Measurements from ENCODE around the gene ZFP57.
A peak's percentile ranks its signal among the peaks of the same experiment; 100 is the strongest.

ZFP57 gene

DNA sequence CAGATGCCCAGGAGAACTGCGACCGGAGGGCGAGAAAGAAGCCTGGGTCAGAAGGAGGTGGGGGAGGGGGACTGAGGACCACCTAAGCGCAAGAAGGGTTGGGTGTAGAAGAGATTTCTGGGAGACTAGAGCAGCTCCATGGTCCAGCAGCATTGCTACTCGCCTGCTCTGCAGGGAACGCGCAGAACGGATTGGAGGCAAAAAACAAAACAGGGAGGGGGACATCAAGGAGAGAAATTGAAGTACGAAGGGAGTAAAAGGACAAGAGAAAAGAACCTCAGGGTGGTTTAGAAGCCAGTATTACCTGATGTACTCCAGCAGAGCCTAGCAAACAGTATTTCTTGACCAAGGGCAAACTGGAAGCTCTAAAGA is 47.4 kb downstream of the ZFP57 start:
- no peaks in the 10 kb centered on the region for H3K27me3 ChIP-seq (replicated peaks; ENCODE audit: control insufficient read depth, insufficient read depth, low read length, poor library complexity, severe bottlenecking)
- H3K4me3 ChIP-seq (ENCODE audit: insufficient read depth, low read depth, low read length, poor library complexity, severe bottlenecking): peak overlapping the region; percentile 91
- no peak for DNase-seq
- no peaks in the 10 kb centered on the region for H3K9me3 ChIP-seq (ENCODE audit: control insufficient read depth, low read length)
- H3K27ac ChIP-seq (ENCODE audit: insufficient read depth, low read length, poor library complexity, severe bottlenecking): peak overlapping the region; percentile 75
- no peaks in the 10 kb centered on the region for H3K36me3 ChIP-seq (ENCODE audit: control insufficient read depth, insufficient read depth, low read length)
- peaks cover 28% of the 10 kb centered on the region for H3K4me1 ChIP-seq (ENCODE audit: control insufficient read depth, insufficient read depth, low read length, poor library complexity, severe bottlenecking)

DNA sequence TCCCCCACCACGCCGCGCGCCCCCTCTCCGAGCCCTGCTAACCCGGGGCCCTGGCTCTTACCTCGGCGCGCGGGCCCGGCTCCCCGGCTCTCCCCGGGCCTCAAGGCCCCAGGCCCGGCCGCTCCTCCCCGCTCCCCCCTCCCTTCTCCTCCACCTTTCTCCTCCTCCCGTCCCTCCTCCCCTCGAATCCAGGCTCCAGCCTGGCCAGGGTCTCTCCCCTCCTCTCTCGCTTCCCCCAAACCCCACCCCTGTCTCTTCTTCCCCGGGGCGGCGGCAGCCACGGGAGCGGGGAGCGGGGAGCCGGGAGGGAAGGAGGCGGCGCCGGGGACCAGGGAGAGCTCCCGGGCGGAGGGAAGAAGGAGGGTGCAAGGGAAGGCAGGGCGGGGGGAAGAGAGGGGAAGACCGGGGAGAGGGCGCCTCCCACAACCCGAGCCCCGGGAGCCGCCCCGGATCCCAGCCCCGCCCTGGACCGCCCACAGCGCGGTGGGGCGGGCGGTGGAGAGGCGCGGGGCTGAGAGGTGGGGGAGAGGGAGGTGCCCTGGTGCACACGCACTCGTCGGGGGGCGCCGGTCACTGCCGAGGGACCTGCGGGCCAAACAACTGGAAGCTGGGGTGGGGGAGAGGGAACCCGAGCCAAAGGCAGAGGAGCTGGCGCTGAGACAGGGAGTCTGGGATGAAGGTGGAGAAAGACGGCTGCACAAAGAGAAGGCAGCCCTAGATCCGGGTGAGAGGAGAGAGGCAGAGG is 48.0 kb downstream of the ZFP57 start, which contains the start of gene GABBR1:
GABBR1 (minus strand) TSS at position 395 of the 745 bp plus-strand sequence. CDS start 798 bp downstream, outside the sequence.
- DNase-seq: peak; percentile 54 to 72 (median 67)
- no peaks in the 10 kb centered on the region for H3K9me3 ChIP-seq (ENCODE audit: control insufficient read depth, low read length)
- H3K27me3 ChIP-seq (replicated peaks; ENCODE audit: control insufficient read depth, insufficient read depth, low read length, poor library complexity, severe bottlenecking): no peaks in the 10 kb centered on the region
- H3K27ac ChIP-seq (ENCODE audit: insufficient read depth, low read length, poor library complexity, severe bottlenecking): peak within 1 kb of the TSS; percentile 75
- H3K4me1 ChIP-seq (ENCODE audit: control insufficient read depth, insufficient read depth, low read length, poor library complexity, severe bottlenecking): peaks cover 28% of the 10 kb centered on the region
- peak within 1 kb of the TSS; percentile 91 for H3K4me3 ChIP-seq (ENCODE audit: insufficient read depth, low read depth, low read length, poor library complexity, severe bottlenecking)
- H3K36me3 ChIP-seq (ENCODE audit: control insufficient read depth, insufficient read depth, low read length): no peaks in the 10 kb centered on the region

DNA sequence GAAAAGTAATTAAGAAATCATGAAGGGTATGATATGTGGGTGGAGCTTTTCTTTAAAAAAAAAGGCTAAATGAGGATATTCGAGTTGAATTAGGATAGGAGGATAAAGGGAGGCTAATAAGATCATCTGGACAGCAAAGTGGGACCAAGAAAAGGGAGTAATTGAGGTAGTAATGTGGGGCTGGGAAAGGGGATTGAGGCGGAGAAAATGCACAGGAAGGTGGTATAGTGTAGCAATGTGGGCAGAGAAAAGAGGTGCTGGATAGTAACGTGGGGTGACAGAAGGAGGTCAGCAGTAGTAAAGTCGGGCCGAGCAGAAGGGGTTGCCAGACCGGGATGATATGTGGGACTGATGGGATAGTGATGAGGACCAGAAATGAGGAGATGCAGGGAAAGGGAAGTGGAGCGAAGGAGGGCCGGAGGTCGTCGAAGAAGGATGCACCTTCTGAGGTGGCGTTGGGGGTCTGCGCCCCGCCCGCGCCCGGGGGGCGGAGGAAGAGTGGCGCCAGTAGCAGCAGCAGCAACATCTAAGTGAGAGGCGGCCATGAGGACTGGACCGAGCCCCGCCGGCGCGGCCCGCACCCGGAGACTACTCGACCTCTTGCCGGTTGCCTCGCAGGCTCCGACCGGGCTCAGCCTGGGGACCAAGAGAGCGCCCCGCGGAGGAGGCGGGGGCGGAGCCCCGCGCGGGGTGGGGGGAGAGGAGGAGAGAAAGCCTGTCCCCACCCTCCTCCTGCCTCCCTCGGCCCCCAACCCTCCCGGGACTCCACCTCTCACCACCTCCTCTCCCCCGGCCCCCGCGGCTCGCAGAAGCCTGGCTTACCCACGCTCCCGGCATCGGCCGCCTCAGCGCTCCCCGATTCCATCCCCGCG is 48.9 kb downstream of the ZFP57 start:
- peaks cover 34% of the 10 kb centered on the region for H3K4me1 ChIP-seq (ENCODE audit: control insufficient read depth, insufficient read depth, low read length, poor library complexity, severe bottlenecking)
- H3K9me3 ChIP-seq (ENCODE audit: control insufficient read depth, low read length): no peaks in the 10 kb centered on the region
- peak overlapping the region; percentile 75 for H3K27ac ChIP-seq (ENCODE audit: insufficient read depth, low read length, poor library complexity, severe bottlenecking)
- DNase-seq: peak; percentile 48 to 62 (median 58)
- H3K4me3 ChIP-seq (ENCODE audit: insufficient read depth, low read depth, low read length, poor library complexity, severe bottlenecking): peak overlapping the region; percentile 91
- no peaks in the 10 kb centered on the region for H3K36me3 ChIP-seq (ENCODE audit: control insufficient read depth, insufficient read depth, low read length)
- H3K27me3 ChIP-seq (replicated peaks; ENCODE audit: control insufficient read depth, insufficient read depth, low read length, poor library complexity, severe bottlenecking): no peaks in the 10 kb centered on the region

DNA sequence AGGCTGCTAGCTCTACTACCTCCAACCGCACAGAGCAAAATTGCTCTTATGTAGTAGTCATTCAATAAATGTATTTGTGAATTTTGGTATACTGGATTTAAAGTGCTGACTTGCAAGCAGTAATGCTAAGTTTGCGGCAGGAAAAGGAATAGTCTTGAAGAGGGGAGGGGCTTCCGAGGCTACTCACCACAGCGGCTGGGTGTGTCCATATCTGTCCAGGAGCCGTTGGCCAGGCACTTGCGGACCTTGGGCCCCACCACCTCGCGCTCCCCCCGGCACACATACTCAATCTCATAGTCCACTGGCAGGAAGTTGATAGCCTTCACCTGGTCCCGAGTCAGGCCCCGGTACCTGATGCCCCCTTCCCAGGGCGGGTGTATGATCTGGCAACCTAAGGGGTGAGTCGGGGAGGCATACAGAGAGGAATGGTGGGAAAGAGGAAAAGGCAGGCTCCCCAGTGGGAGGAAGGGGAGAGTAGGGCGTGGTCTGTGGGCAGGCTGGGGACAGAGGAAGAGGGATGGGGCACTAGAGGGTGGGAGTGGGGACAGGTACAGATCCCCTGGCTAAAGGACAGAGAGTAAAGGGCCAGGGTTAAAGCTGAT is 49.6 kb downstream of the ZFP57 start:
- H3K4me1 ChIP-seq (ENCODE audit: control insufficient read depth, insufficient read depth, low read length, poor library complexity, severe bottlenecking): peaks cover 34% of the 10 kb centered on the region
- no peaks in the 10 kb centered on the region for H3K27me3 ChIP-seq (replicated peaks; ENCODE audit: control insufficient read depth, insufficient read depth, low read length, poor library complexity, severe bottlenecking)

DNA sequence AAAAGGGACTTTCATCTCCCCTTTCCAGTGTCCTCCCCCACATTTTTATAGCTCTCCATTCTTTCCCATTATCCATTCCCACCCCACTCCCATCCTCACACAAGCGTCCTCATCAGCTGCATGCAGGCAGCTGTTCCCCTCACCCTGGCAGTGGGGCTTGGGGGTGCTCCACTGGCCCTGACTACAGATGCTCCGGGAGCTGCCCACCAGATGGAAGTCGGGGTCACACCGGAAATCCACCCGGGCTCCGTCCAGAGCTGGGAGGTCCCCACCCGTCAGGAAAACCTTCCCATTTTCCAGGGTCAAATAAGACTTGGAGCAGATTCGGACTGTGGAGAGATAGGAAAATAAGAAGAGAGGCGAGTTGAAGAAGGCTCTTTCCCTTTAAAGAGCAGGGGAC is 50.6 kb downstream of the ZFP57 start:
- no peak overlapping the region for H3K4me3 ChIP-seq (ENCODE audit: insufficient read depth, low read depth, low read length, poor library complexity, severe bottlenecking)
- no peaks in the 10 kb centered on the region for H3K9me3 ChIP-seq (ENCODE audit: control insufficient read depth, low read length)
- no peak overlapping the region for H3K27ac ChIP-seq (ENCODE audit: insufficient read depth, low read length, poor library complexity, severe bottlenecking)
- DNase-seq: no peak
- H3K27me3 ChIP-seq (replicated peaks; ENCODE audit: control insufficient read depth, insufficient read depth, low read length, poor library complexity, severe bottlenecking): no peaks in the 10 kb centered on the region
- H3K36me3 ChIP-seq (ENCODE audit: control insufficient read depth, insufficient read depth, low read length): no peaks in the 10 kb centered on the region
- peaks cover 34% of the 10 kb centered on the region for H3K4me1 ChIP-seq (ENCODE audit: control insufficient read depth, insufficient read depth, low read length, poor library complexity, severe bottlenecking)

More for the DNA sequence above, 49.6 kb downstream of the ZFP57 start:
- H3K36me3 ChIP-seq (ENCODE audit: control insufficient read depth, insufficient read depth, low read length): no peaks in the 10 kb centered on the region
- H3K27ac ChIP-seq (ENCODE audit: insufficient read depth, low read length, poor library complexity, severe bottlenecking): no peak overlapping the region
- no peak for DNase-seq
- H3K4me3 ChIP-seq (ENCODE audit: insufficient read depth, low read depth, low read length, poor library complexity, severe bottlenecking): no peak overlapping the region
- H3K9me3 ChIP-seq (ENCODE audit: control insufficient read depth, low read length): no peaks in the 10 kb centered on the region

DNA sequence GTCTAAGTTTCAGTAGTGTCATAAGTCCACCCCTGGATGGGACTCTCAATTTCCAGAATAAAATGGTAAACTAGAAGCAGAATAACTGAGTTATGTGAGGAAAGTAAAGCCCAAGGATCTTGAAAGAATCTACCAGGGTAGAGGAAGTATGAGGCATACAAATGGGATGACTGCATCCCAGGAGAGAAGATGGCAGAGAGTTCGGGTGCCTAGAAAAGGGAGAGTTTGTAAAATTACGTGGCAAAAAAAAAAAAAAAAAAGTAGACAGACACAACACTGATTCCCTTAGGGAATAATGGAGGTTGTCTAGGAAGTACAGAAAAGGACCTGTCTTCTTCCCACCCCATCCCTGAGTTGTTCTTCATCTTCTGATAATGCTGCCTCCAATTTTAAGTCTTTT is 51.4 kb downstream of the ZFP57 start:
- H3K4me1 ChIP-seq (ENCODE audit: control insufficient read depth, insufficient read depth, low read length, poor library complexity, severe bottlenecking): peaks cover 34% of the 10 kb centered on the region
- H3K4me3 ChIP-seq (ENCODE audit: insufficient read depth, low read depth, low read length, poor library complexity, severe bottlenecking): no peak overlapping the region

DNA sequence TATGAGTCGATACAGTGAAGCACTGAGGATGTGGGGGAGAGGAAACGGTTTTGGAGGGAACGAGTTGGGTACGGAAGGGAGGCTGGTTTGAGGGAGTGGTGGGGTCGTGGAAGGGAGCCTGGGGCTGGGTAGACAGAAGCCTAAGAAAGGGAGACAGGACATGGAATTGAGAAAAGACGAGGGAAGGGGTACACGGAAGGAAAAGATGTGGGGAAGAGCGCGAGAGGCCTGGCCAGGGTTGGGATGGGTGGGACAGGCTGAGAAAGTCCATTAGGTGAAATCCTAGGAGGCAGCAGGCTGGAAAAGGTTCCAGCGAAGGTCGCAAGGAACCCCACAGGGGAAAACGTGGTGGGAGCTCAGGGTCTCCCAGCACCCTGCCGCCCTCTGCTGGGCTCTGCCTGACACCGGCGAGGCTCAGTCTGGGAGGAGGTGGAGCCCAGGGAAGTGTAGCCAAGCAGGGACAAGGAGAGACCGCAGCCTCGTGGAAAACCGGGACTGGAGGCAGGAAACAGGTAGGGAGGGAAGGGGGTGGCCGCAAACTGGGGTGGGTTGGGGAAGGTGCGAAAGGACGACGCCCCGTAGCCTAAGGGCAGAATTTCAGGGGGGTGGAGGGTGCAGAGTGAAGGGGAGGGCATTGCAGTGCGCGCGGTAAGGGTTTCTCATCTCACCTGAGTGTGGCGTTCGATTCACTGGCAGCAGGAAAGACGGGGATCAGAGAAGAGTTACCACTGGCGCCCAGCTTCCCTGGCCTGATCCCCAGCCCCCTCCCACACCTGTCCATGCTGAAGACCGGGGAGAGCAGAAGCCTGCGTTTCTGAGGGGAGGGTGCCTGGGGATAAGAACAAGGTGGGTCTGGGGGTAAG is 52.3 kb downstream of the ZFP57 start:
- DNase-seq: peak in 2 of 3 donors; percentile 39 to 40
- peaks cover 34% of the 10 kb centered on the region for H3K4me1 ChIP-seq (ENCODE audit: control insufficient read depth, insufficient read depth, low read length, poor library complexity, severe bottlenecking)

More for the DNA sequence above, 51.4 kb downstream of the ZFP57 start:
- H3K36me3 ChIP-seq (ENCODE audit: control insufficient read depth, insufficient read depth, low read length): no peaks in the 10 kb centered on the region
- H3K27ac ChIP-seq (ENCODE audit: insufficient read depth, low read length, poor library complexity, severe bottlenecking): no peak overlapping the region
- no peaks in the 10 kb centered on the region for H3K27me3 ChIP-seq (replicated peaks; ENCODE audit: control insufficient read depth, insufficient read depth, low read length, poor library complexity, severe bottlenecking)
- no peaks in the 10 kb centered on the region for H3K9me3 ChIP-seq (ENCODE audit: control insufficient read depth, low read length)
- no peak for DNase-seq

DNA sequence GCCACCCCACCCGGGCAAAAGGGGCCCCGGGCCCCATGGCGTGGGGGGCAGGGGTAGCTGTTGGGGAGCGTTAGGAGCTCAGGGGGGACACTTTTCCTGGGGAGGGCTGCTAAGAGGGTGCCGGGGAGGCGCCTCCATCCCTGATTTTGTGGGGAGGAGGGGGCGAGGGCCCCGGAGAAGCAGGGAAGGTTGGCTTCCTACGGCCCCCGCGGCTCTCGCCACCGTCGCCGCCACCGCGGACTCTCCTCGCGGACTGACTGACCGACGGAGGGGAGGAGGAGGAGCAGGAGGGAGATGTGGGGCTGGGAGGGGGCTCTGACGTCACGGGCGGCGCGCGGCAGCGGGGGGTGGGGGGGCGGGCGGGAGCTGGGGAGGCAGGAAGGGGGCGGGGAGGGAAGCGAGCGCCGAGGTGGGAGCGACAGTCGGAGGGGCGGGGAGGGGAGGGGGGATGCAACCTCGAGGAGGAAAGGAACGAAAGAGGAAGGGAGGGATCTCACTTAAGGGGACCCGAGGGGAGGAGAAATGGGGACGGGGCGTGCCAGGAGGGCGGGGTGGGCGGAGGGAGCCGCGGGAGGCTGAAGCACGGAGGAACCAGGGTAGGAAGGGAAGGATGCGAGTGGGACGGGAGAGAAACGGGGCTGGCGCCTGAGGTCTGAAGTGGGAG is 53.1 kb downstream of the ZFP57 start:
- peak; percentile 52 to 69 (median 58) for DNase-seq
- Histone ChIP-seq H3K9me3 (ENCODE audit: control insufficient read depth, low read length) (no peaks in the 10 kb centered on the region), H3K27me3 (replicated peaks; ENCODE audit: control insufficient read depth, insufficient read depth, low read length, poor library complexity, severe bottlenecking) (no peaks in the 10 kb centered on the region), H3K27ac (ENCODE audit: insufficient read depth, low read length, poor library complexity, severe bottlenecking) (peak overlapping the region; percentile 66), H3K4me1 (ENCODE audit: control insufficient read depth, insufficient read depth, low read length, poor library complexity, severe bottlenecking) (peaks cover 29% of the 10 kb centered on the region), H3K36me3 (ENCODE audit: control insufficient read depth, insufficient read depth, low read length) (peaks cover 1% of the 10 kb centered on the region), H3K4me3 (ENCODE audit: insufficient read depth, low read depth, low read length, poor library complexity, severe bottlenecking) (peak overlapping the region; percentile 70)

More for the DNA sequence above, 52.3 kb downstream of the ZFP57 start:
- H3K27ac ChIP-seq (ENCODE audit: insufficient read depth, low read length, poor library complexity, severe bottlenecking): peak overlapping the region; percentile 46
- H3K9me3 ChIP-seq (ENCODE audit: control insufficient read depth, low read length): no peaks in the 10 kb centered on the region
- H3K4me3 ChIP-seq (ENCODE audit: insufficient read depth, low read depth, low read length, poor library complexity, severe bottlenecking): peak overlapping the region; percentile 64
- no peaks in the 10 kb centered on the region for H3K27me3 ChIP-seq (replicated peaks; ENCODE audit: control insufficient read depth, insufficient read depth, low read length, poor library complexity, severe bottlenecking)
- no peaks in the 10 kb centered on the region for H3K36me3 ChIP-seq (ENCODE audit: control insufficient read depth, insufficient read depth, low read length)

All from effector memory CD4-positive, alpha-beta T cell (primary cell).